Measurements from ENCODE around the gene C12orf76. TPM values are rescaled to one million over a fixed set of nuclear protein-coding genes. Genes with fewer than 3 reads are reported as not detected.

The C12orf76 gene
- total RNA-seq, 3 donors from 2014 or later: 16.0 to 19.3 (median 18.1) TPM

- TF ChIP-seq POLR2A (IDR thresholded peaks at IDR 0.05) (no peak), POLR2AphosphoS5 (IDR thresholded peaks at IDR 0.05) (no peak)
- TF ChIP-seq, protein P1, sequence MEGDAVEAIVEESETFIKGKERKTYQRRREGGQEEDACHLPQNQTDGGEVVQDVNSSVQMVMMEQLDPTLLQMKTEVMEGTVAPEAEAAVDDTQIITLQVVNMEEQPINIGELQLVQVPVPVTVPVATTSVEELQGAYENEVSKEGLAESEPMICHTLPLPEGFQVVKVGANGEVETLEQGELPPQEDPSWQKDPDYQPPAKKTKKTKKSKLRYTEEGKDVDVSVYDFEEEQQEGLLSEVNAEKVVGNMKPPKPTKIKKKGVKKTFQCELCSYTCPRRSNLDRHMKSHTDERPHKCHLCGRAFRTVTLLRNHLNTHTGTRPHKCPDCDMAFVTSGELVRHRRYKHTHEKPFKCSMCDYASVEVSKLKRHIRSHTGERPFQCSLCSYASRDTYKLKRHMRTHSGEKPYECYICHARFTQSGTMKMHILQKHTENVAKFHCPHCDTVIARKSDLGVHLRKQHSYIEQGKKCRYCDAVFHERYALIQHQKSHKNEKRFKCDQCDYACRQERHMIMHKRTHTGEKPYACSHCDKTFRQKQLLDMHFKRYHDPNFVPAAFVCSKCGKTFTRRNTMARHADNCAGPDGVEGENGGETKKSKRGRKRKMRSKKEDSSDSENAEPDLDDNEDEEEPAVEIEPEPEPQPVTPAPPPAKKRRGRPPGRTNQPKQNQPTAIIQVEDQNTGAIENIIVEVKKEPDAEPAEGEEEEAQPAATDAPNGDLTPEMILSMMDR (IDR thresholded peaks at IDR 0.05): no peak
- no peaks in the 10 kb centered on the region for H3K4me1 ChIP-seq
- peak overlapping the region; percentile 72 to 85 for H3K27ac ChIP-seq
- no peak for DNase-seq (ENCODE audit: low spot score in 2 of 2)
- H3K27me3 ChIP-seq: no peaks in the 10 kb centered on the region
- intact Hi-C loops (cut with DNase I; ENCODE audit: low total_unique reads): no loop called here
- H3K9me3 ChIP-seq: no peaks in the 10 kb centered on the region
- no peaks in the 10 kb centered on the region for H3K36me3 ChIP-seq
- no peak overlapping the region for H3K4me3 ChIP-seq
Measured at GRCh38 chr12:110038741-110039084, 9.6 kb downstream of the C12orf76 start.

DNA sequence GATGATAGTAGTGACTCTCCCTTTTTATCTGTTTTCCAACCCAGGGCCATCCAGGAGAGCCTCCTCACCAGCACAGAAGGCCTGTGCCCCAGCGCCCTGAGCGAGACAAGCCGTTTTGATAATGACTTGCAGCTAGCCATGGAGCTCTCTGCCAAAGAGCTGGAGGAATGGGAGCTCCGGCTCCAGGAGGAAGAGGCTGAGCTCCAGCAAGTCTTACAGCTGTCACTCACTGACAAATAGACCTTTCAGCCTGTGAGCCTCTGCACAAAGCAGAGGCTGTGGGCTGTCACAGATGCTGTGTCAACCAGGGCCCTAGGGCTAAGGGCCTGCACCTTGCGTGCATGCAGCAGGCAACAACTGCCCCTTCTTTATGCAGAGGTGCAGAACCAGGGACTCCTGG is 11.0 kb downstream of the C12orf76 start:
- H3K27ac ChIP-seq: peak overlapping the region; percentile 72 to 85

DNA sequence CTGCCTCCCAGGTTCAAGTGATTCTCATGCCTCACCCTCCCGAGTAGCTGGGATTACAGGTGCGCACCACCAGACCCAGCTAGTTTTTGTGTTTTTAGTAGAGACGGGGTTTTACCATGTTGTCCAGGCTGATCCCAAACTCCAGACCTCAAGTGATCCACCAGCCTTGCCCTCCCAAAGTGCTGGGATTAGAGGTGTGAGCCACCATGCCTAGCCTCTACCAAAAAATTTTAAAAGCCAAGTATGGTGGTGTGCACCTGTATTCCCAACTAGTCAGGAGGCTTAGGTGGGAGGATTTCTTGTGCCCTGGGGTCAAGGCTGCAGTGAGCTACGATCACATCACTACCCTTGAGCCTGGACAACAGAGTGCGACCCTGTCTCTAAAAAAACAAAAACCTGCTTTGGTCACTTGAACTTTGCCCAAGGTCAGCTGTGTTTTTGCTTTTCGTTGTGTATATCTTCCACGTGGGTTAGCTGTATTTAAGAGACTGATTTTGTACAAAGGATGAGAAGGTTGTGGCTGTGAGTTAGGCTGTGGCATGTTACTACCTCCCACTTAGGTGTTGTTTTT is 12.7 kb downstream of the C12orf76 start:
- no peak overlapping the region for H3K27ac ChIP-seq
- no peak for DNase-seq (ENCODE audit: low spot score in 2 of 2)
- H3K4me1 ChIP-seq: no peaks in the 10 kb centered on the region
- intact Hi-C loops (cut with DNase I; ENCODE audit: low total_unique reads): loop anchor here (2.0 kb wide), 1 partner anchor 25 kb away; no protein-coding TSS in a partner anchor
- no peaks in the 10 kb centered on the region for H3K36me3 ChIP-seq
- H3K4me3 ChIP-seq: no peak overlapping the region
- H3K9me3 ChIP-seq: no peaks in the 10 kb centered on the region
- H3K27me3 ChIP-seq: no peaks in the 10 kb centered on the region
- TF ChIP-seq, protein P1 (IDR thresholded peaks at IDR 0.05): no peak
- no peak for TF ChIP-seq POLR2AphosphoS5 (IDR thresholded peaks at IDR 0.05)
- TF ChIP-seq POLR2A (IDR thresholded peaks at IDR 0.05): no peak

More for the DNA sequence above, 11.0 kb downstream of the C12orf76 start:
- H3K9me3 ChIP-seq: no peaks in the 10 kb centered on the region
- H3K4me1 ChIP-seq: no peaks in the 10 kb centered on the region
- intact Hi-C loops (cut with DNase I; ENCODE audit: low total_unique reads): loop anchor here (2.0 kb wide), 1 partner anchor 27 kb away; no protein-coding TSS in a partner anchor
- no peak overlapping the region for H3K4me3 ChIP-seq
- no peaks in the 10 kb centered on the region for H3K27me3 ChIP-seq
- H3K36me3 ChIP-seq: no peaks in the 10 kb centered on the region
- TF ChIP-seq POLR2A (IDR thresholded peaks at IDR 0.05): no peak
- no peak for TF ChIP-seq POLR2AphosphoS5 (IDR thresholded peaks at IDR 0.05)
- TF ChIP-seq, protein P1 (IDR thresholded peaks at IDR 0.05): no peak
- no peak for DNase-seq (ENCODE audit: low spot score in 2 of 2)

DNA sequence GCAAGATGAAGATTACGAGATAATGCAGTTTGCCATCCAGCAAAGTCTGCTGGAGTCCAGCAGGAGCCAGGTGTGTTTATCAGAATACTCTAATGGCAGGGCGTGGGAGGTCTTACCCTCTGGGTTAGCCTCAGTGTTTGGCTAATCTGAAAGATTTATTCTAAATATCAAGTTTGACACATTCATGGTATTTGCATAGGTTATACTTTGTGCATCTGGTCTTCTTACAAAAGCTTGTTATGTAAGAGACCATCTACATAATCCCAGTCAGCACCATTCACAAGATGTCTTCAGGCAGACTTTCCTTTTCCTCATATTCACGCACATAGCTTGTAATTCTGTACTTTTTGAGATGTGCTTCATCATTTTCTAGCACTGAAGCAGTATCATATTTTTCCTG is 14.4 kb downstream of the C12orf76 start:
- no peaks in the 10 kb centered on the region for H3K9me3 ChIP-seq
- intact Hi-C loops (cut with DNase I; ENCODE audit: low total_unique reads): no loop called here
- H3K27me3 ChIP-seq: no peaks in the 10 kb centered on the region
- DNase-seq (ENCODE audit: low spot score in 2 of 2): no peak
- H3K4me1 ChIP-seq: no peaks in the 10 kb centered on the region
- no peaks in the 10 kb centered on the region for H3K36me3 ChIP-seq
- no peak overlapping the region for H3K27ac ChIP-seq
- TF ChIP-seq POLR2A (IDR thresholded peaks at IDR 0.05) (no peak), POLR2AphosphoS5 (IDR thresholded peaks at IDR 0.05) (no peak)
- TF ChIP-seq, protein P1 (IDR thresholded peaks at IDR 0.05): no peak
- H3K4me3 ChIP-seq: no peak overlapping the region

- no peaks in the 10 kb centered on the region for H3K36me3 ChIP-seq
Measured at GRCh38 chr12:110029290-110029815, 19.0 kb downstream of the C12orf76 start.

More at GRCh38 chr12:110029290-110029815, 19.0 kb downstream of the C12orf76 start:
- no peaks in the 10 kb centered on the region for H3K27me3 ChIP-seq
- intact Hi-C loops (cut with DNase I; ENCODE audit: low total_unique reads): no loop called here
- no peak overlapping the region for H3K4me3 ChIP-seq
- no peak for DNase-seq (ENCODE audit: low spot score in 2 of 2)
- no peak overlapping the region for H3K27ac ChIP-seq
- TF ChIP-seq, protein P1 (IDR thresholded peaks at IDR 0.05): no peak
- TF ChIP-seq POLR2A (IDR thresholded peaks at IDR 0.05): no peak
- no peak for TF ChIP-seq POLR2AphosphoS5 (IDR thresholded peaks at IDR 0.05)
- H3K4me1 ChIP-seq: no peaks in the 10 kb centered on the region
- no peaks in the 10 kb centered on the region for H3K9me3 ChIP-seq

Measured in breast epithelium (tissue), 4 donors.